Upper lobe of left lung (tissue), 4 donors: ENCODE measurements around the gene CFAP299.

Source experiments
- CTCF ChIP-seq, 6 experiments: fragments of 450-650 bp in 4 of 6; fragments of 200-600 bp in 2 of 6; sonication (generic) in 2 of 6; IDR thresholded peaks; one replicate each; pipeline ENCODE4 v1.5.1; 2016 to 2019; ENCODE audit warnings: antibody characterized with exemption in 6 of 6
- EP300 ChIP-seq, 4 donors: sonication (generic); formaldehyde crosslinking; IDR thresholded peaks; one replicate each; pipeline ENCODE4 v1.5.1; 2017; ENCODE audit warnings: antibody characterized with exemption in 4 of 4, control low read depth in 2 of 4
- POLR2A ChIP-seq, 4 donors: fragments of 450-650 bp; IDR thresholded peaks; one replicate each; pipeline ENCODE4 v1.5.1; 2016 to 2017; ENCODE audit warnings: antibody characterized with exemption in 4 of 4, mild to moderate bottlenecking in 2 of 4
- POLR2AphosphoS5 ChIP-seq, 2 donors: sonication (generic); formaldehyde crosslinking; IDR thresholded peaks; one replicate each; pipeline ENCODE4 v1.5.1; 2017; ENCODE audit warnings: antibody characterized with exemption in 2 of 2

- no peak for TF ChIP-seq CTCF (IDR thresholded peaks at IDR 0.05)
- TF ChIP-seq POLR2AphosphoS5 (IDR thresholded peaks at IDR 0.05), result no peak
- TF ChIP-seq EP300 (IDR thresholded peaks at IDR 0.05), result no peak
- no peak for TF ChIP-seq POLR2A (IDR thresholded peaks at IDR 0.05)
Observed at GRCh38 chr4:80841587-80842281, 506.2 kb downstream of the CFAP299 start.
